D721Med (cell line): ENCODE data around the gene BCL2L11.

ENCODE experiments used
- DNase-seq: peaks from one replicate; pipeline ENCODE4 v3.0.0; 2011; ENCODE audit warnings: low spot score; ENCODE audit not compliant: insufficient read length
- FAIRE-seq: peaks from 2 replicates; lab custom pipeline; 2011; peaks lifted over from hg19 to GRCh38; lab: Jason Lieb, UNC
- CTCF ChIP-seq: IDR thresholded peaks from 2 replicates; pipeline ENCODE4 v1.5.1; 2012; ENCODE audit warnings: mild to moderate bottlenecking, control low read depth; ENCODE audit not compliant: insufficient read depth; ENCODE audit errors: missing control alignments

Gene BCL2L11

GRCh38 chr2:111210036-111210435, 89.3 kb downstream of the BCL2L11 start:
- FAIRE-seq: no peak
- DNase-seq: no peak
- no peak for TF ChIP-seq CTCF

DNA sequence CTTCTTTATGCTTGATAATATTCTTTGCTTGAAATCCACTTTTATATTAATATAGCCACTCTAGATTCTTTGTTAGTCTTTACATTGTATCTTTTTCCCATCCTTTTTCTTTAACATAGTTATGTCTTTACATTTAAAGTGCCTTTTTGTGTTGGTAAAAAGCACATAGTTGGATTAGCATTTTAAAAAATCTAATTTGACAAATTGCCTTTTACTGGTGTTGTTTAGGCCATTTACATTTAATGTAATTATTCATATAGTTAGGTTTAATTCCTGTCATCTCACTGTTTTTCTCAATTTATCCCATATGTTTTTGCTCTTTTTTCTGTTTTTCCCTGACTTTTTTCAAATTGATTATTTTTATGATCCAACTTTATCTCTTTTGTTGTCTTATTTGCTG, 93.2 kb downstream of the BCL2L11 start:
- FAIRE-seq (no peak), DNase-seq (no peak)
- no peak for TF ChIP-seq CTCF

GRCh38 chr2:111216811-111217652, 96.3 kb downstream of the BCL2L11 start:
- DNase-seq (no peak), FAIRE-seq (no peak)
- no peak for TF ChIP-seq CTCF
